HepG2 (cell line): ENCODE results near the gene LSM14B. TPM values are rescaled to one million over a fixed set of nuclear protein-coding genes. Genes with fewer than 3 reads are reported as not detected.

Source experiments
- KDM5A ChIP-seq: fragments of 200-600 bp; sonication (generic); IDR thresholded peaks from 2 replicates; pipeline ENCODE4 v1.7.0; 2018; ENCODE audit warnings: antibody characterized with exemption, mild to moderate bottlenecking, low read length, borderline replicate concordance
- NFIB ChIP-seq: sonication (generic); formaldehyde crosslinking; IDR thresholded peaks from 2 replicates; pipeline ENCODE4 v1.9.0; 2021; ENCODE audit warnings: missing genetic modification reagents, mild to moderate bottlenecking, borderline replicate concordance
- THAP11 ChIP-seq: IDR thresholded peaks from 2 replicates; pipeline ENCODE4 v1.6.1; 2016; ENCODE audit warnings: missing biosample characterization, missing genetic modification reagents
- TP53 ChIP-seq: sonication (generic); formaldehyde crosslinking; conservative IDR thresholded peaks from 2 replicates; pipeline ENCODE4 v1.4.0; 2020; ENCODE audit warnings: missing genetic modification reagents
- ZBTB38 ChIP-seq: sonication (generic); formaldehyde crosslinking; IDR thresholded peaks from 2 replicates; pipeline ENCODE4 v1.5.1; 2020; ENCODE audit warnings: mild to moderate bottlenecking, missing genetic modification reagents
- ZFX ChIP-seq: sonication (generic); formaldehyde crosslinking; IDR thresholded peaks from 2 replicates; pipeline ENCODE4 v1.4.0; 2020; ENCODE audit warnings: mild to moderate bottlenecking, low read depth, missing genetic modification reagents, moderate library complexity
- ZNF224 ChIP-seq: sonication (generic); formaldehyde crosslinking; IDR thresholded peaks from 2 replicates; pipeline ENCODE4 v1.5.0; 2020; ENCODE audit warnings: mild to moderate bottlenecking, missing genetic modification reagents
- ZNF331 ChIP-seq: sonication (generic); formaldehyde crosslinking; IDR thresholded peaks from 2 replicates; pipeline ENCODE4 v1.4.0; 2020; ENCODE audit warnings: missing genetic modification reagents
- polyA plus RNA-seq, 8 experiments: library from polyadenylated mRNA; depleted of rRNA in 3 of 8; stranded (reverse) in 7 of 8; unstranded in 1 of 8; fragments of >200 nt; fragmentation: Illumina TruSeq in 4 of 8; extraction: Trizol in 4 of 8; gene quantifications; 2 replicates each; pipeline versions ENCODE4 v1.2.1 to v1.2.3, GENCODE V29; 2011 to 2016; ENCODE audit warnings: low read depth in 4 of 8, missing spikeins in 1 of 8, mixed read lengths in 1 of 8; ENCODE audit not compliant: insufficient read depth in 1 of 8
- total RNA-seq, 5 experiments: library from RNA; depleted of rRNA; stranded (reverse); fragments of >200 nt; fragmentation: Illumina TruSeq; extraction: Trizol; gene quantifications; 2 replicates each; pipeline ENCODE4 v1.2.3, GENCODE V29; 2016; ENCODE audit warnings: low read depth in 1 of 5
- TF ChIP-seq, protein P1 (sequence below): sonication (generic); formaldehyde crosslinking; IDR thresholded peaks from 2 replicates; pipeline ENCODE4 v1.4.0; 2020; ENCODE audit warnings: missing genetic modification reagents
- TF ChIP-seq, protein P2 (sequence below): sonication (generic); formaldehyde crosslinking; IDR thresholded peaks from 2 replicates; pipeline ENCODE4 v1.9.0; 2021; ENCODE audit warnings: missing genetic modification reagents, borderline replicate concordance
- TF ChIP-seq, protein P3 (sequence below): sonication (generic); formaldehyde crosslinking; IDR thresholded peaks from 2 replicates; pipeline ENCODE4 v1.8.0; 2022; ENCODE audit warnings: mild to moderate bottlenecking, missing genetic modification reagents, moderate library complexity
- TF ChIP-seq, protein P4 (sequence below): IDR thresholded peaks from 2 replicates; pipeline ENCODE4 v1.6.1; 2018; ENCODE audit warnings: missing genetic modification reagents
- TF ChIP-seq, protein P5 (sequence below): sonication (generic); formaldehyde crosslinking; IDR thresholded peaks from 2 replicates; pipeline ENCODE4 v1.4.0; 2020; ENCODE audit warnings: mild to moderate bottlenecking, missing genetic modification reagents

Gene LSM14B
- total and polyA plus RNA-seq, 2 of the 13 experiments (the other 11 are each of a cell fraction or from before 2014, with no cell fraction given): 43.3 to 79.2 TPM

DNA sequence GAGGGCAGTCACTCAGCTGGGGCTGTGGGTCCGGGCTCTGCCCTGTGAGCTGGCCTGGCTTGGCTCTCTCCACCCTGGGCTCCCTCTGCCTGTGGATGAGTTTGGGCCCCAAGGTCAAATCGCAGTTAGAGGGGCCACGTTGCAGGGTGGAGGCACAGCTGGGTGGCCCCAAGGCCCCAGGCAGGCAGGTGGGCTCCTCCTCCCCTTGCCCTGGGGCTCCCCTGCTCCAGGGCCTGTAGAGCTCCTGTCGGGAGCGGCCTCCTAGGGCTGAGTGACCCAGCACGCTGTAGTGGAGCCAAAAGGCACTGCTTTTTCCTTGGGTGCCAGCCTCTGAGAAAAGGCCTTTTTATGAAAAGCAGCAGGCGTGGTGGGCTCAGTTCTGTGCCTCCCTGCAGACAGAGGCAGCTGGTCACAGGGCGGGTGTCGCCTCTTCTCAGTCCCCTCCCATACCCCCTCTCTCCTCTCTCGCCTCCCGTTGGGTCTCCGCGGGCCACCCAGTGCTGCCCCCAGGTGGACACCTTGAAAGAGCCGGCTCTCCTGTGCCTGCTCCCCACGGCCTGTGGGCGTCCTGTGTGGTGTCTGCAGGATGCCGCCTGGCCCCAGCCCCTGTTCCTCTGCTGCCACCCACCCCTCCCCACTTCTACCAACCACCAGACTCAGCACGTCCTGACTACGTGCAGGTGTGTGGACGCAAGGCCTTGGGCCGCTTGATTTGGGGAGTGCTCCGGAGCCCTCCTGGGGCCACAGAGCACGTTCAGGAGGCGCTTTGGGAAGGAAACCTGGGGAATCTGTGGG lies 34.5 kb downstream of the LSM14B start (continued):
- TF ChIP-seq, protein P1, sequence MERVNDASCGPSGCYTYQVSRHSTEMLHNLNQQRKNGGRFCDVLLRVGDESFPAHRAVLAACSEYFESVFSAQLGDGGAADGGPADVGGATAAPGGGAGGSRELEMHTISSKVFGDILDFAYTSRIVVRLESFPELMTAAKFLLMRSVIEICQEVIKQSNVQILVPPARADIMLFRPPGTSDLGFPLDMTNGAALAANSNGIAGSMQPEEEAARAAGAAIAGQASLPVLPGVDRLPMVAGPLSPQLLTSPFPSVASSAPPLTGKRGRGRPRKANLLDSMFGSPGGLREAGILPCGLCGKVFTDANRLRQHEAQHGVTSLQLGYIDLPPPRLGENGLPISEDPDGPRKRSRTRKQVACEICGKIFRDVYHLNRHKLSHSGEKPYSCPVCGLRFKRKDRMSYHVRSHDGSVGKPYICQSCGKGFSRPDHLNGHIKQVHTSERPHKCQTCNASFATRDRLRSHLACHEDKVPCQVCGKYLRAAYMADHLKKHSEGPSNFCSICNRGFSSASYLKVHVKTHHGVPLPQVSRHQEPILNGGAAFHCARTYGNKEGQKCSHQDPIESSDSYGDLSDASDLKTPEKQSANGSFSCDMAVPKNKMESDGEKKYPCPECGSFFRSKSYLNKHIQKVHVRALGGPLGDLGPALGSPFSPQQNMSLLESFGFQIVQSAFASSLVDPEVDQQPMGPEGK: peak; percentile 81
- peak; percentile 42; the same call in 1 of the 2 replicates for TF ChIP-seq THAP11
- TF ChIP-seq ZNF331 (CRISPR knock-in tag): peak; percentile 69; the same call in 1 of the 2 replicates
- TF ChIP-seq, protein P2, sequence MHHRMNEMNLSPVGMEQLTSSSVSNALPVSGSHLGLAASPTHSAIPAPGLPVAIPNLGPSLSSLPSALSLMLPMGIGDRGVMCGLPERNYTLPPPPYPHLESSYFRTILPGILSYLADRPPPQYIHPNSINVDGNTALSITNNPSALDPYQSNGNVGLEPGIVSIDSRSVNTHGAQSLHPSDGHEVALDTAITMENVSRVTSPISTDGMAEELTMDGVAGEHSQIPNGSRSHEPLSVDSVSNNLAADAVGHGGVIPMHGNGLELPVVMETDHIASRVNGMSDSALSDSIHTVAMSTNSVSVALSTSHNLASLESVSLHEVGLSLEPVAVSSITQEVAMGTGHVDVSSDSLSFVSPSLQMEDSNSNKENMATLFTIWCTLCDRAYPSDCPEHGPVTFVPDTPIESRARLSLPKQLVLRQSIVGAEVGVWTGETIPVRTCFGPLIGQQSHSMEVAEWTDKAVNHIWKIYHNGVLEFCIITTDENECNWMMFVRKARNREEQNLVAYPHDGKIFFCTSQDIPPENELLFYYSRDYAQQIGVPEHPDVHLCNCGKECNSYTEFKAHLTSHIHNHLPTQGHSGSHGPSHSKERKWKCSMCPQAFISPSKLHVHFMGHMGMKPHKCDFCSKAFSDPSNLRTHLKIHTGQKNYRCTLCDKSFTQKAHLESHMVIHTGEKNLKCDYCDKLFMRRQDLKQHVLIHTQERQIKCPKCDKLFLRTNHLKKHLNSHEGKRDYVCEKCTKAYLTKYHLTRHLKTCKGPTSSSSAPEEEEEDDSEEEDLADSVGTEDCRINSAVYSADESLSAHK (CRISPR knock-in tag): no peak
- TF ChIP-seq KDM5A: no peak
- no peak for TF ChIP-seq TP53 (CRISPR knock-in tag)
- TF ChIP-seq, protein P3, sequence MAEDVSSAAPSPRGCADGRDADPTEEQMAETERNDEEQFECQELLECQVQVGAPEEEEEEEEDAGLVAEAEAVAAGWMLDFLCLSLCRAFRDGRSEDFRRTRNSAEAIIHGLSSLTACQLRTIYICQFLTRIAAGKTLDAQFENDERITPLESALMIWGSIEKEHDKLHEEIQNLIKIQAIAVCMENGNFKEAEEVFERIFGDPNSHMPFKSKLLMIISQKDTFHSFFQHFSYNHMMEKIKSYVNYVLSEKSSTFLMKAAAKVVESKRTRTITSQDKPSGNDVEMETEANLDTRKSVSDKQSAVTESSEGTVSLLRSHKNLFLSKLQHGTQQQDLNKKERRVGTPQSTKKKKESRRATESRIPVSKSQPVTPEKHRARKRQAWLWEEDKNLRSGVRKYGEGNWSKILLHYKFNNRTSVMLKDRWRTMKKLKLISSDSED (CRISPR knock-in tag): no peak
- TF ChIP-seq ZFX (CRISPR knock-in tag): no peak; the same call in 1 of the 2 replicates
- TF ChIP-seq, protein P4, sequence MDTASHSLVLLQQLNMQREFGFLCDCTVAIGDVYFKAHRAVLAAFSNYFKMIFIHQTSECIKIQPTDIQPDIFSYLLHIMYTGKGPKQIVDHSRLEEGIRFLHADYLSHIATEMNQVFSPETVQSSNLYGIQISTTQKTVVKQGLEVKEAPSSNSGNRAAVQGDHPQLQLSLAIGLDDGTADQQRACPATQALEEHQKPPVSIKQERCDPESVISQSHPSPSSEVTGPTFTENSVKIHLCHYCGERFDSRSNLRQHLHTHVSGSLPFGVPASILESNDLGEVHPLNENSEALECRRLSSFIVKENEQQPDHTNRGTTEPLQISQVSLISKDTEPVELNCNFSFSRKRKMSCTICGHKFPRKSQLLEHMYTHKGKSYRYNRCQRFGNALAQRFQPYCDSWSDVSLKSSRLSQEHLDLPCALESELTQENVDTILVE (CRISPR knock-in tag): no peak
- TF ChIP-seq ZBTB38: peak; percentile 85; the same call in 1 of the 2 replicates
- no peak for TF ChIP-seq NFIB (CRISPR knock-in tag)
- no peak for TF ChIP-seq ZNF224 (CRISPR knock-in tag)
- TF ChIP-seq, protein P5, sequence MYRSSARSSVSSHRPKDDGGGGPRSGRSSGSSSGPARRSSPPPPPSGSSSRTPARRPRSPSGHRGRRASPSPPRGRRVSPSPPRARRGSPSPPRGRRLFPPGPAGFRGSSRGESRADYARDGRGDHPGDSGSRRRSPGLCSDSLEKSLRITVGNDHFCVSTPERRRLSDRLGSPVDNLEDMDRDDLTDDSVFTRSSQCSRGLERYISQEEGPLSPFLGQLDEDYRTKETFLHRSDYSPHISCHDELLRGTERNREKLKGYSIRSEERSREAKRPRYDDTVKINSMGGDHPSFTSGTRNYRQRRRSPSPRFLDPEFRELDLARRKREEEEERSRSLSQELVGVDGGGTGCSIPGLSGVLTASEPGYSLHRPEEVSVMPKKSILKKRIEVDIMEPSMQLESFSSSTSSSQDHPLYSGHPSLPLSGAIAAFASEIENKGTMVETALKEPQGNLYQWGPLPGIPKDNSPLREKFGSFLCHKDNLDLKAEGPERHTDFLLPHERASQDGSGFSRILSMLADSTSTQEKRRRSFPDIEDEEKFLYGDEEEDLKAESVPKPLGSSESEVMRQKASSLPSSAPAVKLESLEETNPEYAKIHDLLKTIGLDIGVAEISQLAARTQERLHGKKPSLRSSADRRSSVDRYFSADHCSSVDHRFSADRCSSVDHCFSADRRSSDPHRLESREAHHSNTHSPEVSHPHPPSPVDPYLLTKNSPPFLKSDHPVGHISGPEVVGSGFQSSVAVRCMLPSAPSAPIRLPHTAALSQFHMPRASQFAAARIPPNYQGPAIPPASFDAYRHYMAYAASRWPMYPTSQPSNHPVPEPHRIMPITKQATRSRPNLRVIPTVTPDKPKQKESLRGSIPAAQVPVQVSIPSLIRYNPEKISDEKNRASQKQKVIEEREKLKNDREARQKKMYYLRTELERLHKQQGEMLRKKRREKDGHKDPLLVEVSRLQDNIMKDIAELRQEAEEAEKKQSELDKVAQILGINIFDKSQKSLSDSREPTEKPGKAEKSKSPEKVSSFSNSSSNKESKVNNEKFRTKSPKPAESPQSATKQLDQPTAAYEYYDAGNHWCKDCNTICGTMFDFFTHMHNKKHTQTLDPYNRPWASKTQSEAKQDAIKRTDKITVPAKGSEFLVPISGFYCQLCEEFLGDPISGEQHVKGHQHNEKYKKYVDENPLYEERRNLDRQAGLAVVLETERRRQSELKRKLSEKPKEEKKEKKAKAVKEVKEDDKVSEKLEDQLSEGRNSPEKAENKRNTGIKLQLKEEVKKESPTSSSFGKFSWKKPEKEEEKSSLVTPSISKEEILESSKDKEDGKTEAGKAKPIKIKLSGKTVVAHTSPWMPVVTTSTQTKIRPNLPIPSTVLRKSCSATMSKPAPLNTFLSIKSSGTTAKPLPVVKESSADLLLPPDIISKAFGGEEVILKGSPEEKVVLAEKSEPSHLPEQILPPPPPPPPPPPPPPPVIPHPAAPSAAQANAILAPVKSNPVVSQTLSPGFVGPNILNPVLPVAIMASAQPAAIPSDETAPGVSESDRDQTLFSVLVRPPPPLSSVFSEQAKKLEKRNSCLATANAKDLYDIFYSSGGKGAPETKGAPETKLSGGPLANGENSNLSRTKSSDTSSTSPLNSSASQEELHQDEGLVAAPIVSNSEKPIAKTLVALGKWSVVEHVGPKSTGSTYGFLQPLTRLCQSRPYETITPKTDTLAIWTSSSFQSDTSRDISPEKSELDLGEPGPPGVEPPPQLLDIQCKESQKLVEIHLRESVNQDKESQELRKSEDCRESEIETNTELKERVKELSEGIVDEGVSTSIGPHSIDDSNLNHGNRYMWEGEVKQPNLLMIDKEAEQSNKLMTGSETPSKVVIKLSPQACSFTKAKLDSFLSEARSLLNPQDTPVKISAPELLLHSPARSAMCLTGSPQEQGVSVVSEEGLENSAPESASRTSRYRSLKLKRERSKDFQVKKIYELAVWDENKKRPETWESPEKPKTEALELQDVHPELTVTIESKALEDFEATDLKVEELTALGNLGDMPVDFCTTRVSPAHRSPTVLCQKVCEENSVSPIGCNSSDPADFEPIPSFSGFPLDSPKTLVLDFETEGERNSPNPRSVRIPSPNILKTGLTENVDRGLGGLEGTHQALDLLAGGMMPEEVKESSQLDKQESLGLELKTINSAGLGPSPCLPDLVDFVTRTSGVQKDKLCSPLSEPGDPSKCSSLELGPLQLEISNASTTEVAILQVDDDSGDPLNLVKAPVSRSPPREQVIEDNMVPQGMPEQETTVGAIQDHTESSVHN (CRISPR knock-in tag): no peak
